ENCODE data around the gene AANAT.

Gene AANAT

GRCh38 chr17:76442341-76443338, 24.8 kb upstream of the AANAT start:
- no peak for DNase-seq (ENCODE audit: low read depth)
- no peak for TF ChIP-seq CTCF (conservative IDR thresholded peaks at IDR 0.05; ENCODE audit: low read depth, low read length)
- no peak overlapping the region for H3K4me3 ChIP-seq (ENCODE audit: low read length)

GRCh38 chr17:76444518-76445311, 22.7 kb upstream of the AANAT start:
- H3K4me3 ChIP-seq (ENCODE audit: low read length) = no peak overlapping the region
- no peak for DNase-seq (ENCODE audit: low read depth)
- no peak for TF ChIP-seq CTCF (conservative IDR thresholded peaks at IDR 0.05; ENCODE audit: low read depth, low read length)

GRCh38 chr17:76445697-76446448, 21.5 kb upstream of the AANAT start:
- no peak overlapping the region for H3K4me3 ChIP-seq (ENCODE audit: low read length)
- no peak for DNase-seq (ENCODE audit: low read depth)
- TF ChIP-seq CTCF (conservative IDR thresholded peaks at IDR 0.05; ENCODE audit: low read depth, low read length) = no peak

GRCh38 chr17:76446449-76447231, 20.8 kb upstream of the AANAT start:
- no peak overlapping the region for H3K4me3 ChIP-seq (ENCODE audit: low read length)
- no peak for DNase-seq (ENCODE audit: low read depth)

GRCh38 chr17:76447931-76448652, 19.3 kb upstream of the AANAT start:
- DNase-seq (ENCODE audit: low read depth) = no peak
- no peak for TF ChIP-seq CTCF (conservative IDR thresholded peaks at IDR 0.05; ENCODE audit: low read depth, low read length)

More at GRCh38 chr17:76446449-76447231, 20.8 kb upstream of the AANAT start:
- TF ChIP-seq CTCF (conservative IDR thresholded peaks at IDR 0.05; ENCODE audit: low read depth, low read length) = no peak

More at GRCh38 chr17:76447931-76448652, 19.3 kb upstream of the AANAT start:
- H3K4me3 ChIP-seq (ENCODE audit: low read length) = no peak overlapping the region
